Mucosa of gallbladder (tissue), 1 donor: ENCODE results near the gene MYO15B. TPM values are rescaled to one million over a fixed set of nuclear protein-coding genes. Genes with fewer than 3 reads are reported as not detected.
"Not testable (repeated sequence)": the region's sequence is repeated elsewhere in the genome, so short reads cannot be mapped to it uniquely, and the experiment has no call there.

Experiments used
- DNase-seq: peaks from one replicate; pipeline ENCODE4 v3.0.0-alpha.2; 2020; ENCODE audit warnings: low spot score
- total RNA-seq: library from RNA; stranded (reverse); gene quantifications from one replicate; pipeline ENCODE4 v1.2.1, GENCODE V29; 2021
- donor health status: DM: no; HTN: no; CAD: no.

Gene MYO15B
- total RNA-seq, 1 donor from 2014 or later = 434 TPM

GRCh38 chr17:75624714-75625345 is 37.2 kb downstream of the MYO15B start:
- no peak for DNase-seq

GRCh38 chr17:75625813-75626486 is 38.4 kb downstream of the MYO15B start:
- DNase-seq = no peak

GRCh38 chr17:75626496-75627038 is 39.0 kb downstream of the MYO15B start:
- no peak for DNase-seq

- no peak for DNase-seq
Measured at GRCh38 chr17:75627094-75627493, 39.5 kb downstream of the MYO15B start.

DNA sequence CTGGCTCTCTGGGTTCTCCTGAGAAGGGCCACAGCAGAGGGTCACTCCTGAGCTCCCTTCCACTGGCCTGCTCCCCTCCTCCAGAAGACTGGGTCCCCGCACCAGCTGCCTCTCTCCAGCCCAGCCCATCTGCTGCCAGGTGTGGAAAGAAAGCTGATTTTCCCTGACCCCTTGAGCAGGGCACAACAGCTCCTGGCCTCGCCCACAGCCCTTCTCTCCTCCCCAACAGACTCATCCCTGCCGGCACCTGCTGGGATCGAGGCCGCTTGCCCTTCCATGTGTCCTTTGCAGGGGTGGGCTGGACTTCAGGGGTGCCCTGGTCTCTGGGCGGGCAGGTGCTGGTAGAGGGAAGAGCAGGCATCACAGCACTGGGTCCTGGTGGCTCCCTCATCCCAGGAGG is 40.8 kb downstream of the MYO15B start:
- DNase-seq = no peak

DNA sequence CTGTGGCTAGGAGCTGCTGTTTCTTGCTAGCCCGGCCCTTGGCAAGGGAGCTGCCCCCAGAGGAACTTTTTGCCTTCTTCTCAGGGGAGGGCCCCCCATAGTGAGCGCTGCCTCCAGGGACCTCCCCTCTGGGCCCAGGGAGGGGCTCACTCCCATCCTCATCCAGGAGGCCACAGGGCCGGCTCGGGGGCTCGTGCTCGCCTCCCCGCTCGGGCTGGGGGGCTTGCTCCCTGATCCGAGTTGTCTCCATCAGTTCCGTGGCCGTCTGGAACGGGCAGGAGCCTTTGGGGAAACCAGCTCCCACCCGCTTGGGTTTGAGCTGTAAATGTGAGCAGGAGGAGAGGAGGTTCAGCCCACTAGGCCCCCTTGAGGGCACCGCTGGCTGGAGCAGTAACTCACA is 41.6 kb downstream of the MYO15B start:
- DNase-seq = no peak

GRCh38 chr17:75630071-75630917 is 42.7 kb downstream of the MYO15B start:
- no peak for DNase-seq

- DNase-seq = no peak
Measured at GRCh38 chr17:75631353-75631752, 43.8 kb downstream of the MYO15B start.

GRCh38 chr17:75632428-75632827 is 44.8 kb downstream of the MYO15B start:
- no peak for DNase-seq

DNA sequence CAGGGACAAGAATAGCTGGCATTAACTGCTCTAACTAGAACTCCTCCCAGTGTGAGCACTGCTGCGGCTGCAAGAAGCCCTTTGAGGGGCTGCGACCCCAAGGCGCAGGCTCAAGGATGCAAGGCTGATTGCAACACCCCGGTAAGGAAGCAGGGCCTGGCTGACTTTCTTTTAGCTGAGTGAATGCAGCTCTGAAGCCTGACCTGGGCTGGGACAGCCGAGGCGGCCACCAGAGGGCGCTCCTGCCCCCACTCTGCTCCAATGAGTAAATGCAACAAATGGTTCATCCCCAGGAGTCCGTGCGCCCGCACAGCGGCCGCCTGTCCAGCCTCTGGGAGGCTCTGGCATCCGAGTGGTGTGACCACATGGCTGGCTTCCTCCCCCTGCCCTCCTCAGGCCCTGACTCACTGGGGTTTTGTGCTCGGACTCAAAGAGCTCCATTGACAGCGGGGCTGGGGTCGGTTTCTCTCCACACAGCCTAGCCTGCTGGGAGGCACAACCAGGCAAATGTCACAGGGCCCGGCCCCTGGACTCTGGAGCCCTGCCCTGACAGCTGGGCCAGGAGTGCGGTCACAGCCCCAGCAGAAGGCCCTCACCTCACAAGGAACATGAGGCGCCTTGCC is 45.4 kb downstream of the MYO15B start, which contains the start of gene SMIM5:
Gene SMIM5 (plus strand): TSS at position 572 of the 623 bp plus-strand sequence. CDS start 6,768 bp downstream, outside the sequence.
- DNase-seq = peak; percentile 89

DNA sequence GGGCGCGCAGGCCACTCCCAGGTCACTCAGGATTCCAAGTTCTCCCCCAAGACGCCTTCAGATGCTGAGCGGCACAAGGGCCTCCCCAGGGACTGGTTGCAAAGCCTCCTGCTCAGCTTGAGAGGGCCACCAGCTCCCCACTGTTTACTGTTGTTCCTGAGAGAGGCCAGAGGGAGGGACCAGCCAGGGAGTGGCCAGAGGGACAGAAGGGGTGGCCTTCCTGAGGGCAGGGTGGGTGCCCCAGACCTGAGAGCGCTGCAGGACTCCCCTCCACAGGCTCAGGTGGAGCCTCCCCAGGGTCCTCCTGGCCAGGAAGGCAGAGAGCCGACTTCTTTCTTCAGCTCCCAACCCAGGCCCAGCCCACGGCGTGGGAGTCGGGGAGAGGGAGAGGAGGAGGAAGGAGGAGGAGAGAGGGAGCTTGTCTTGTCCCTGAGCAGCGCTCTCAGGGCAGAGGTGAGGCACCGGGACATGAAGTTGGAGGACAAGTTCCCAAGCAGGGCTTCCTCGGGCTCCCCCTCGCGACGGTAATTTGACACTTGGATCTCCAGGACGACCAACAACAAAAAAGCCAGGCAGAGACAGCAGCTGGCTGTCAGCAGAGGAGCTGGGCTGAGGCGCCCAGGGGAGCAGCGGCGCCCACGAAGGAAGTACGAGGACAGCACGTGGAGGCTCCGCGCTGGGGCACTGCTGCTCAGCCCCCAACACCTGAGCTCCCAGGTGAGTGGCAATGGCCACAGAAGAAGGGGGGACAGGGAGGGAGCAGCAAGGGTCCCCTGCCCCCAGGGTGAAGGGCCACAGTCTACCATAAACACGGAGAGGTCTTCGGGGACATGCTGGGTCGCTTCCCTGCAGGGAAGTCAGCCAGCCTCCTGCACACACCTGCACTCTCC is 46.1 kb downstream of the MYO15B start:
- peak; percentile 94 for DNase-seq

GRCh38 chr17:75634376-75634740 is 46.8 kb downstream of the MYO15B start:
- DNase-seq = no peak

DNA sequence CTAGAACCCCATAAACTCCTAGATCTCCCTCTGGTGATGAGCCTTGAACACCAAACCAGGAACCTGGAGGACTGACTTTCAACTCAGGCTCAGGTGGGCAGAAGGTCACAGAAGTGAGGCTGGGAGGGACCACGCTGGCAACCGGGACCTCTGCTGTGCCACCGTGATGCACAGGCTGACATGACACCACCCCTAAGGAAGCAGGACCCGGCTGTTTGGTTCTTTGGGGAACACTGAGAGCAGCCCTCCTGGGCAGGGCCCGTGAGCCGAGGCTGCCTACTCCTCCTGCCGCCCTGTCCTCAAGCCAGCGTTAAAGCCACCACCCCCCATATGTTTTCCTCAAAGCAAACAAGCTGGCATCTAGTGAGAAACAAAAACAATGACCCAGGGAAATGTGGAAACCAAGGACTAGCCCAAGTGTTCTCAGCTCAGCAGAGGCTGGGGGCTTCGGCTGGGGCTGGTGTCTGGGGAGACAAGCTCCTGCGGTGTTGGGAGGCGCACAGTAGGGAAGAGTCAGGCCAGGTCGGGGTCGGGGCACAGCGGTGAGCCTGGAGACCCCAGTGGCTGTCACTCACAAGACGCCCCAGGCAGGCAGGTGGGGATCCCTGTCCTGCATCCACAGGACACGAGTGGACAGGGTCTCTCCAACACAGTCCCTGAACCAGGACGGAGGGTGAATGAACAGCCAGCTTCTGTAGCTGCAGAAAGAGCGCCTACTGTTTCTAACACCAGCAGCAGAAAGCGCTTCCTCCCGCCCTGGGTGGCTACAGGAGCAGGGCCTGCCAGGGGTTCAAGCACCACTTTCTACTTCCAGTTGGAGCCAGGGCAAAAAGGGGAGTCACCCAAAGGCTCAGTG is 47.4 kb downstream of the MYO15B start:
- DNase-seq = no peak

DNA sequence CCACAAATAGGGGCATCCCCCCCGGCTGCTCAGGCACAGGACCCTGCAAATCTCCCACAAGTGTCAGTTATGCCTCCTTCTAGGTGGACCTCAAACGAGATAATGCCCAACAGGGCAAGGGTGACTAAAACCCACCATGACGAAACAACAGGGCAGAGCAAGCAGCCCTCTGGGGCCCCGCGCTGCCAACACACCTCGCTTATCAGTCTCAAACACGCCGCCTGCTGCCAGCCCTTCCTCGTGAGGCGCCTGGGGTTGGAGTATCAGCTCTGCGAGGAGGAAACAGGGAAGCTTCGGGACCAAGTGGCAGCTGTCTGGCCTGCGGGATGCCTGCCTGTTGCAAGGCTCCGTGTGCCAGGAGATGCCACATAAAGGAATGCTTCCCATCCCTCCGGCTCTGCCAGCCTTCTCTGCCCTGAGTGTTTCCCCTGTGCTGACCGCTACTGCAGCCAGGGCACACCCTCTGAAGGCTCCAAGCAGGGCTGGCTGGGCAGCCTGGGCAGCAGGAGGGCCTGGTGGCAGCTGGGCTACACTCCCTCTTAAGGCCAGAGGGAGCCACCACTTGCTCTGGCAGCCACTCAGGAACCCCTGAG is 48.1 kb downstream of the MYO15B start:
- DNase-seq = peak; percentile 72

- DNase-seq = no peak
Measured at GRCh38 chr17:75636381-75637142, 49.0 kb downstream of the MYO15B start.

DNA sequence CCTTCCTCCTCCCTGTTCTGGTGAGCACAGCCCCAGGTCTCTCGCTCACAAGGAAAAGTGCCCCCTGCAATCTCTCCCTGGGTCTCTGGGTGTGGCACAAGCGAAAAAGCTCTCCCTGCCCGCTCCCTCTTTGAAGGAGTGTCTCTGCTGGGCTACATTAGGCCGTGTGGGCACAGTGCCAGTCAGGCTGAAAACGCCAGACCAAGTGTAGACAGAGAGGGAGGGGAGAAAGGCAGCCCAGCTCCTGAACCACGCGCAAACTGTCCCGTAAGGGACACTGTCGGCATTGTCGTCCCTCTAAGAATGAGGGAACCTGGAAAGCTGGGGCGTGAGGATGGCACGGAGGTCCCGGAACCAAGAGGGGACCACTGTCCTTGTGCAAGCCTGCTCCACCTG is 49.5 kb downstream of the MYO15B start:
- DNase-seq = peak; percentile 46

DNA sequence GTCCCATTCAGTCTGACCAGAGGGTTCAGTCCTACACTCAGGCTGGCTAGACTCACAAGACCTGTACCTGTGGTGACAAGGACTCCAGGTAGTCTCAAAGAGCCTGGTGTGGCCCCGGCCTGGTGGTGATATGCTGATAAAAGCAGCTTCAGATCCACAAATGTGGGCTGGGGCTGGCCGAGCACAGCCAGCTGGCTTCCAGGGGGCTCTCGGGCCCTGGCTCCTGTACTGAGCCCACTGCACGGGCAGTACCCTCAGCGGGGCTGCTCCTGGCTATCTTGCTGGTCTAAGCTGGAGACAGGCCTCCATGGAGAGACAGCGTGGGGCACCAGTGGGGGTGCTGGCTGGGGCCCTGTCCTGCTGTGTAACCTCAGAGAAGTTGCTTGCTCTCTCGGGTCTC is 50.0 kb downstream of the MYO15B start:
- DNase-seq = no peak

DNA sequence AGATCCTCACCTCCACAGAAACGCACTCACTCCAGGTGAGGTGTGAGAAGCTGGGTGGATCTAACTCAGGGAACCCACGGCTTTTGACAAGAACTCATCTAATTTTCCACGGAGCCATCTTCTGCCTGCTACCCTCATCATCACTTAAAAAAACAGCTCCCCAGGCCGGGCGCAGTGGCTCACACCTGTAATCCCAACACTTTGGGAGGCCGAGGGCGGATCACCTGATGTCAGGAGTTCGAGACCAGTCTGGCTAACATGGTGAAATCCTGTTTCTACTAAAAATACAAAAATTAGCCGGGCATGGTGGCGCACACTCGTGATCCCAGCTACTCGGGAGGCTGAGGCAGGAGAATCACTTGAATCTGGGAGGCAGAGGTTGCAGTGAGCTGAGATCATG is 50.4 kb downstream of the MYO15B start:
- DNase-seq = not testable (repeated sequence)

- DNase-seq = peak; percentile 43
Measured at GRCh38 chr17:75638893-75639292, 51.3 kb downstream of the MYO15B start.
